H9 (cell line): ENCODE measurements around the gene ZBED5. TPM values are rescaled to one million over a fixed set of nuclear protein-coding genes. Genes with fewer than 3 reads are reported as not detected.
A peak's percentile ranks its signal among the peaks of the same experiment; 100 is the strongest.

Source experiments
- DNase-seq: peaks from one replicate; pipeline ENCODE4 v3.0.0-alpha.2; 2017
- H2AFZ ChIP-seq: one replicate; pipeline ENCODE4 v1.6.1; 2013; ENCODE audit warnings: mild to moderate bottlenecking, low read length, control low read depth, moderate library complexity
- H2AK5ac ChIP-seq: 2 replicates; pipeline ENCODE4 v1.6.1; 2013; ENCODE audit warnings: low read length, control low read depth, mixed read lengths; ENCODE audit not compliant: insufficient read length
- H2BK120ac ChIP-seq: one replicate; pipeline ENCODE4 v1.6.1; 2013; ENCODE audit warnings: low read depth, mild to moderate bottlenecking, low read length, control low read depth, inconsistent platforms; ENCODE audit not compliant: poor library complexity, severe bottlenecking
- H2BK12ac ChIP-seq: 2 replicates; pipeline ENCODE4 v1.6.1; 2013; ENCODE audit warnings: low read length, control low read depth, mixed read lengths, low read depth; ENCODE audit not compliant: insufficient read length
- H2BK15ac ChIP-seq: 2 replicates; pipeline ENCODE4 v1.6.1; 2013; ENCODE audit warnings: low read depth, low read length, control low read depth
- H2BK20ac ChIP-seq: one replicate; pipeline ENCODE4 v1.6.1; 2013; ENCODE audit warnings: low read depth, mild to moderate bottlenecking, low read length, control low read depth, inconsistent platforms; ENCODE audit not compliant: poor library complexity, severe bottlenecking
- H2BK5ac ChIP-seq: 2 replicates; pipeline ENCODE4 v1.6.1; 2013; ENCODE audit warnings: low read length, control low read depth, mixed read lengths; ENCODE audit not compliant: insufficient read length
- H3K14ac ChIP-seq: 2 replicates; pipeline ENCODE4 v1.6.1; 2013; ENCODE audit warnings: low read length, control low read depth; ENCODE audit not compliant: insufficient read depth
- H3K18ac ChIP-seq: 2 replicates; pipeline ENCODE4 v1.6.1; 2013; ENCODE audit warnings: low read depth, mild to moderate bottlenecking, mixed read lengths, low read length, control low read depth; ENCODE audit not compliant: insufficient read length
- H3K23ac ChIP-seq: 2 replicates; pipeline ENCODE4 v1.6.1; 2013; ENCODE audit warnings: low read length, control low read depth, mixed read lengths, low read depth; ENCODE audit not compliant: insufficient read length
- H3K23me2 ChIP-seq: 2 replicates; pipeline ENCODE4 v1.6.1; 2013; ENCODE audit warnings: low read depth, mild to moderate bottlenecking, mixed read lengths, low read length, control low read depth; ENCODE audit not compliant: insufficient read length, poor library complexity, severe bottlenecking
- H3K27ac ChIP-seq: 2 replicates; pipeline ENCODE4 v1.5.1; 2013; ENCODE audit warnings: low read length, control low read depth, mixed read lengths, low read depth; ENCODE audit not compliant: insufficient read length
- H3K27me3 ChIP-seq: 2 replicates; pipeline ENCODE4 v1.6.1; 2013; ENCODE audit warnings: low read length, control low read depth, inconsistent platforms; ENCODE audit not compliant: insufficient read depth
- H3K4ac ChIP-seq: 2 replicates; pipeline ENCODE4 v1.6.1; 2013; ENCODE audit warnings: low read depth, mild to moderate bottlenecking, control low read depth, inconsistent platforms, low read length, moderate library complexity
- H3K4me1 ChIP-seq: 2 replicates; pipeline ENCODE4 v1.6.1; 2013; ENCODE audit warnings: low read length, control low read depth, inconsistent platforms; ENCODE audit not compliant: insufficient read depth
- H3K4me2 ChIP-seq: 2 replicates; pipeline ENCODE4 v1.6.1; 2013; ENCODE audit warnings: low read length, control low read depth, mixed read lengths; ENCODE audit not compliant: insufficient read length, insufficient read depth
- H3K56ac ChIP-seq: 2 replicates; pipeline ENCODE4 v1.6.1; 2013; ENCODE audit warnings: low read depth, mild to moderate bottlenecking, mixed read lengths, low read length, control low read depth; ENCODE audit not compliant: insufficient read length
- H3K79me1 ChIP-seq: 2 replicates; pipeline ENCODE4 v1.6.1; 2013; ENCODE audit warnings: low read depth, mild to moderate bottlenecking, moderate library complexity, low read length, control low read depth, inconsistent platforms; ENCODE audit not compliant: insufficient read depth, poor library complexity, severe bottlenecking
- H3K79me2 ChIP-seq: 2 replicates; pipeline ENCODE4 v1.6.1; 2013; ENCODE audit warnings: low read length, control low read depth, inconsistent platforms; ENCODE audit not compliant: insufficient read depth
- H3K9ac ChIP-seq: 2 replicates; pipeline ENCODE4 v1.6.1; 2013; ENCODE audit warnings: low read length, control low read depth, mixed read lengths; ENCODE audit not compliant: insufficient read length; ENCODE audit errors: extremely low read depth
- H3K9me3 ChIP-seq: one replicate; pipeline ENCODE4 v1.6.1; 2013; ENCODE audit warnings: low read depth, low read length, inconsistent platforms; ENCODE audit not compliant: control insufficient read depth
- H3T11ph ChIP-seq: one replicate; pipeline ENCODE4 v1.6.1; 2013; ENCODE audit warnings: mild to moderate bottlenecking, low read length, control low read depth, inconsistent platforms
- H4K20me1 ChIP-seq: one replicate; pipeline ENCODE4 v1.6.1; 2013; ENCODE audit not compliant: control insufficient read depth, insufficient read length, insufficient read depth
- H4K5ac ChIP-seq: 2 replicates; pipeline ENCODE4 v1.6.1; 2013; ENCODE audit warnings: low read depth, mild to moderate bottlenecking, mixed read lengths, low read length, control low read depth; ENCODE audit not compliant: insufficient read length
- H4K8ac ChIP-seq: replicated peaks from 2 replicates; pipeline ENCODE4 v1.6.1; 2013; ENCODE audit warnings: low read length, control low read depth, mixed read lengths, low read depth; ENCODE audit not compliant: insufficient read length
- H4K91ac ChIP-seq: 2 replicates; pipeline ENCODE4 v1.6.1; 2013; ENCODE audit warnings: low read depth, mild to moderate bottlenecking, moderate library complexity, mixed read lengths, low read length, control low read depth; ENCODE audit not compliant: insufficient read length
- H3K27ac Mint-ChIP-seq, 3 experiments: 2 replicates in 2 of 3; 3 replicates in 1 of 3; pipeline ENCODE4 v1.8.0; 2020 to 2021; ENCODE audit warnings: mixed read lengths in 3 of 3, mild to moderate bottlenecking in 1 of 3, moderate library complexity in 1 of 3
- H3K27me3 Mint-ChIP-seq: 2 replicates; pipeline ENCODE4 v1.8.0; 2021; ENCODE audit warnings: low read depth, mild to moderate bottlenecking, moderate library complexity, mixed read lengths
- H3K36me3 Mint-ChIP-seq, 3 experiments: 2 replicates in 2 of 3; 3 replicates in 1 of 3; pipeline ENCODE4 v1.8.0; 2020 to 2021; ENCODE audit warnings: low read depth in 3 of 3, mixed read lengths in 3 of 3; ENCODE audit not compliant: insufficient read depth in 1 of 3
- H3K4me1 Mint-ChIP-seq, 2 experiments: 2 replicates each; pipeline ENCODE4 v1.8.0; 2020; ENCODE audit warnings: mixed read lengths in 2 of 2
- H3K4me3 Mint-ChIP-seq, 2 experiments: 2 replicates in 1 of 2; 3 replicates in 1 of 2; pipeline ENCODE4 v1.8.0; 2020 to 2021; ENCODE audit warnings: mild to moderate bottlenecking in 2 of 2, mixed read lengths in 2 of 2, moderate library complexity in 1 of 2
- H3K9me3 Mint-ChIP-seq, 2 experiments: 2 replicates in 1 of 2; 3 replicates in 1 of 2; pipeline ENCODE4 v1.8.0; 2020; ENCODE audit warnings: mild to moderate bottlenecking in 2 of 2, mixed read lengths in 2 of 2, moderate library complexity in 1 of 2
- CTCF ChIP-seq: fragments of 200-600 bp; sonication (generic); conservative IDR thresholded peaks from 3 replicates; pipeline ENCODE4 v1.8.0; 2021; ENCODE audit warnings: antibody characterized with exemption, mild to moderate bottlenecking
- WGBS: extraction: QIAGEN DNeasy Blood & Tissue Kit; methylation state at CpG from one replicate; pipeline ENCODE4 v1.1.7; 2013; ENCODE audit warnings: missing lambda C conversion rate, low lambda C conversion rate, mixed read lengths; ENCODE audit not compliant: insufficient read length; ENCODE audit errors: extremely low coverage; 5-methylcytosine and 5-hydroxymethylcytosine counted together
- total RNA-seq: library from RNA; stranded (reverse); gene quantifications from 2 replicates; pipeline ENCODE4 v1.2.1, GENCODE V29; 2021

Gene ZBED5
- total RNA-seq, 1 experiment from 2014 or later = 65.8 TPM

GRCh38 chr11:10857459-10857708 is 469 bp downstream of the ZBED5 start:
- Histone ChIP-seq H3K23ac (no peak overlapping the region), H2BK20ac (no peak overlapping the region), H3K23me2 (peaks cover 14% of the 10 kb centered on the region), H3T11ph (no peak overlapping the region), H3K79me1 (no peaks in the 10 kb centered on the region), H2BK15ac (no peak overlapping the region), H3K4me1 (no peaks in the 10 kb centered on the region), H3K4ac (no peak overlapping the region), H4K8ac (no peak overlapping the region), H3K56ac (peak overlapping the region; percentile 23), H2BK12ac (no peak overlapping the region), H2AK5ac (no peak overlapping the region), H4K20me1 (no peaks in the 10 kb centered on the region), H2BK5ac (no peak overlapping the region), H3K27me3 (no peaks in the 10 kb centered on the region), H4K5ac (no peak overlapping the region), H3K27ac (peak overlapping the region; percentile 81), H2AFZ (no peak overlapping the region), H3K4me2 (peak overlapping the region; percentile 95), H3K79me2 (peaks cover 5% of the 10 kb centered on the region; the same call in 1 of the 2 replicates), H3K18ac (peak overlapping the region; percentile 56), H4K91ac (no peak overlapping the region), H3K14ac (peak overlapping the region; percentile 84), H3K9ac (peak overlapping the region; percentile 92), H2BK120ac (no peak overlapping the region), H3K9me3 (no peaks in the 10 kb centered on the region)
- peaks cover 20 to 38% (median 34%) of the 10 kb centered on the region in 3 experiments for H3K36me3 Mint-ChIP-seq
- H3K27ac Mint-ChIP-seq = peak overlapping the region; percentile 100
- peaks cover 0 to 2% of the 10 kb centered on the region in 2 experiments; a peak in 1 of 5 replicates for H3K9me3 Mint-ChIP-seq
- peaks cover 24 to 26% of the 10 kb centered on the region in 2 experiments for H3K4me1 Mint-ChIP-seq
- H3K27me3 Mint-ChIP-seq = no peaks in the 10 kb centered on the region
- TF ChIP-seq CTCF = no peak
- no CpG with 5 or more reads among the region's 14 CpGs for WGBS
- H3K4me3 Mint-ChIP-seq = peak overlapping the region; percentile 100
- DNase-seq = no peak
